Urothelium cell line (cell line): Measurements from ENCODE around the gene RAB36.

ENCODE experiments used
- DNase-seq: peaks from one replicate; pipeline ENCODE4 v3.0.0; 2011; ENCODE audit warnings: low spot score, mixed read lengths
- FAIRE-seq: peaks from 2 replicates; lab custom pipeline; 2011; peaks lifted over from hg19 to GRCh38; lab: Jason Lieb, UNC

RAB36 gene

DNA sequence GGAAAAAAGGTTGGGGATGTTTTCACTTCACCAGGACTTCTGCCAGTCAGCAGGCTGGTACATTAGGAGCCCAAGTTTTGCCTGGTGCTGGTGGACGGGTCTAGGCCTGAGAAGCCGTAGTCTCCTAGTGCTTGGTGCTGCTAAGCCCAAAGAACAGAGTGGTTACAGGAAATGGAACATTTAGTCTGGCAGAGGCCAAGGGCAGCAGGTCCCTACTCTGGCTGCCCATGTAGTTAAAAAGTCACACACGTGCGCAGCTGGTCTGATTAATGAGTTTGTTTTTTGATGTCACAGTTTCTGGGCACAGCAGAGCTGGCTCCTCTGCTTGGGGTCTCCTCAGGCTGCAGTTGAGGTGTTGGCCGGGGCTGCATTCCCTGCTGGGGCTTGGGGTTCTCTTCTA is 55.6 kb downstream of the RAB36 start:
- FAIRE-seq, result no peak
- no peak for DNase-seq

DNA sequence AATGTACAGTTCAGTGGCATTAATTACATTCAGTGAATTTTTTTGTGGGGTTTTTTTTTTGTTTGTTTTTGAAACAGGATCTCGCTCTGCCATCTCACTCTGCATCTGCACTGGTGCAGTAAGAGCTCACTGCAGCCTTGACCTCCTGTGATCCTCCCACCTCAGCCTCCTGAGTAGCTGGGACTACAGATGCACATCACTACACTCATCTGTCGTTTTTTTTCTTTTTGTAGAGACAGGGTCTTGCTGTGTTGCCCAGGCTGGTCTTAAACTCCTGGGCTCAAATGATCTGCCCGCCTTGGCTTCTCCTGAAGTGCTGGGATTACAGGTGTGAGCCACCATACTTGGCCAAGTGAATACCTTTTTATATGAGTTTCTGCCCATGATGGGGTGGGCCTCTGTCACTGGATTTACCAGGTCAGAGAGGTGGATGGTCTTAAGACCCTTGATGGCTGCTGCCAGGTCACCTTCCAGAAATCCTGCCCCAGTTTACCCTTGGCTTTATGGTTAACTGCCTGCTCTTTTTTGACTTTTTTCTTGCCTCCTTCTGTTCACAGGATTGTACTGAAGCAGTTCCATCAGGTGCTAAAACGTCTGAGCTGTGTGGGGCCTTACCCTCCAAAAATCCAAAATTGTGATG is 57.7 kb downstream of the RAB36 start:
- DNase-seq (no peak), FAIRE-seq (no peak)

DNA sequence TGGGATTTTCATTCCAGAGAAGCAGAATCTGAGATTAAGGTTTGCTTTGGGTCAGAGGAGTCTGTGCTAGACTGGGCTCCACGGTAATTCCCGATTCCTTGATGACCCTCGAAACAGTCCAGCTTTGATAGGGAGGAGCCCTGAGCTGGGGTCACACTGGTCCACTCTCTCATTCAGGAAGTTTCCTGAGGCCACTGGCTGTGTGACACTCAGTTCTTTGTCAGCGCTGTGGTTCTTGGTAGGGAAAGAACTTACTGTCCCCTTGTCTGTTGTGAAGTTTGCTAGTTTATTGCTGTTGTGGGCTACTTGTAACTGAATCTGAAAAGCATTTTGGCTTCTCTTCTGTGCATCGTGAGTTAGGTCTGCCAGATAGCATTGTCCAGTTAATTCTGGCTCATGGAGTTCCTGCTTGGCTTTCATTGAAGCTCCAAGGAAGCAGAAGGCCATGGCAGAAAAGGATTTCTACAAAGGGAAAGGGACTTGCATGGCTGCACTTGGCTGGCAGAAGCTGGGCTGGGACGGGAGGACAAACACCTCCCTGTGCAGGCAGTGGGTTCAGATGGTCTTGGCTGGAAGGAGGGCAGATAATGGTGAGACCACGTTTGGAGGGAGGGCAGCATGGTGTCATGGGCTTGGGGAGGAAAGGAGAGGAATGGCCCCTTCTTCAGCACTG is 58.3 kb downstream of the RAB36 start:
- no peak for DNase-seq
- FAIRE-seq, result no peak

DNA sequence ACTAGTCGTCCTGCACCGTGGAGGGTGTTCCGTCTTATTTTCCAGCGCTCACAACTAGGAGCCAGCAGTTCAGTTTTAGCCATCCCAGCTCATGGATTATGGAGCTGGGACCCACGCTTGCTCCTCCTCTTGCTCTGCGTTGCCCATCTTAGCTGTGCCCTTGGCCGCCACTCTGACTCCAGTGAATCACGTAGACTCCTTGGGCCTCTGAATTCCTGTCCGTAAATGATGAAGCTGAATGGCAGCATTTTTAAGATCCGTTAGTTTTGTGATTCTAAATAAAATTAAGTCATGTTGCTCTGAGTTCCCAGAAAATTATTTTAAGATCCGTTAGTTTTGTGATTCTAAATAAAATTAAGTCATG is 58.8 kb downstream of the RAB36 start:
- no peak for FAIRE-seq
- DNase-seq, result no peak

DNA sequence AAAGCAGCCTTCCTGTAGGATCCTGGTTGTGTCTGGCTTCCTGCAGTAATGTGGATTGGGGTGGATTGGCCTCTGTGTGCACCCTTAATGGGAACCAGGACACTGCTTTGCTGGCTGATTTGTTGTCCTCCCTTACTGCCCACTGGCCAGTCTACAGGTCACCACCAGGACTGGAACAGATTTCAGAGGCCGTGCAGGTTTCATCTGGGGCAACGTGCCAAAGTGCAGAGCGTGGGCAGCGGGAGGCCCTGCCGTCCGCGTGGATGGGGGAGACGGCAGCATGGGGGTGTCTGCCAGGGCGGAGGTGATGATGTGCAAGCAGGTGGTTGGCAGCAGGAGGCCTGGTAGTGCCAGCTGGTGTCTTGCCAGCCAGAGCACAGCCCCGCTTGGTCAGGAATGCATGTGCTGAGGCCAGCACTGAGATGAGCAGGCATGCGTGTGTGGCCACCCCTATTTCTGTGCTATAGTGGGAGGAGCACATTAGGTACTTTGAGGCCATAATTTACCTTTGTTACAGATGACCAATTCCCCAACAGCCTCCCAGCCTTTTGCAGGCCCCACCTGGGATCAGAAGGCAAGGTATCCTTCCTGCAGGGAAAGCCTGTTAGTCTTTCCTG is 59.4 kb downstream of the RAB36 start:
- FAIRE-seq (peak; percentile 46), DNase-seq (no peak)

DNA sequence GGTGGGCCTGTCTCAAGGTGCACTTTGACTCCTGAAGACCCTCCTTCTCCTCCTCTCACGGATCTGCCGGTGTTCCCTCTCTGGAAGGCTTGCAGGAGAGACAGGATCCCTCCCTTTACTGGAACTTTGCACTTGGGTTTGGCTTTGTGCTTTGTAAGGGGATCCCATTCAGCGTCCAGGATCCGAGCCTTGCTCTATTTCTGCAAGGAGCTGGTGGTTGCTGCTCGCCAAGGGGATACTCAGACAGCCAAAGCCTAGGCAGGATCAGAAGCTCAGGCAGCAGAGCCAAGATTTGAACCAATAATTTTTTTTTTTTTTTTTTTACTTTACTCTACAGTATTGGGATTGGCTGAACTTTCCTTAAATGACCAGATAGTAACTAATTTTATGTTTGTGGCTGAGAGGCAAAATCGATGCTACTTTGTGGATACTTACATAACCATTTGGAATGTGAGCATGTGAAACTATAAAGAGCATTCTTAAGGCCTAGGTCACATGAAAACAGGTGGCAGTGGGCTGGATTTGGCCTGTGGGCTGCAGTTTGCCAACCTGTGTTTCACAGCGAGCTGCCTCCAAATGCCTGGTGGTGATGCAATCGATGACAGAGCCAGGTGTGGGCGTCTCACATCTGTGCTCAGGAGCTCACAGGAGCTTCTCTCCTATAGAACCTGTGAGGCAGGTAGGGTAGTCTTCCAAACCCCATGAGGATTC is 60.2 kb downstream of the RAB36 start:
- peak; percentile 17 for FAIRE-seq

DNA sequence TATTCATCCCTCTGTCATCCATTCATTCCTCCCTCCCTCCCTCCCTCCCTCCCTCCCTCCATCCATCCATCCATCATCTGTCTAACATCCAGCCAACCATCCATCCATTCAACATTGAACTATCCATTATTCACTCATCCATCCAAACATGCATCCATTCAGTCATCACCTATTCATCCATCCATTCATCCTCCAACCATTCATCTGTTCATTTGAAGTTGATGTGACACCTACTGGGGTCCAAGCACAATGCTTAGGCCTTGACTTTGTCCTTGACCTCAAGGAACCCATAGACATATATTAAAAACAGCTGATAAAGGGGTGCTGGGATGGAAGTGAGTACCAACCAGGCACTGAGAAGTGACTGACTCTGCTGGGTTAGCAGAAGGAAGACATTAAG is 61.6 kb downstream of the RAB36 start:
- DNase-seq (no peak), FAIRE-seq (peak; percentile 72)

More for the DNA sequence above, 60.2 kb downstream of the RAB36 start:
- DNase-seq, result no peak

DNA sequence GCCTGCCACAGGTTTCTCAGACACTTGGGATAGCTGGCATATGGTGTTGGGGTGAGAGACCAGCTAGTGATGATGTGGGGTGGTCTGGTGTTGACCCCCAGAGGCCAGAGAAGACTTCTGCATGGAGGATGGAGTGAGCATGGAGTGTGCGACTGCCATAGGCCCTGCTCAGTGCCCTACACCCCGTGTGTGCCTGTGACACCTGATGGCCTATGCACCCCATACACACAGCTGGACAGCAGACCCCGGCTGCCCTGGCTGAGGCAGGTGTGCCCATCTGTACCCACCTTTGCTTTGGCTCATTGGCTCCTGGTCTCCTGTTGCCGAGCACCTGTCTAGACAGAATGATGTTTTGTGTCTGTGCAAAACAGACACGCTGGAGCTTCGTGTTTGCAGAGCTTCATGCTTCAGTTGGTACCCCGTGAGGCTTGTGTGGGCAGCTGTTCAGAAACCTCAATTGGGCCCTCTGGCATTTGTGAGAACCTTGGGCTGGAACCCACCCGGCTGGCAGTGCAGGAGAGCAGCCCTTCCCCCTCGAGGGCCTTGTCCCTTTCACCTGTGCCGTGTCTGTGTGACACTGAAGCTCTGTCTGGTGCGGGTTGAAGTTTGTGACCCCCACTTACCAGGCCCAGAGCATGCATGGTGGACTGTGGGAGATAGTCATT is 62.6 kb downstream of the RAB36 start:
- FAIRE-seq, result peak; percentile 83
- no peak for DNase-seq

DNA sequence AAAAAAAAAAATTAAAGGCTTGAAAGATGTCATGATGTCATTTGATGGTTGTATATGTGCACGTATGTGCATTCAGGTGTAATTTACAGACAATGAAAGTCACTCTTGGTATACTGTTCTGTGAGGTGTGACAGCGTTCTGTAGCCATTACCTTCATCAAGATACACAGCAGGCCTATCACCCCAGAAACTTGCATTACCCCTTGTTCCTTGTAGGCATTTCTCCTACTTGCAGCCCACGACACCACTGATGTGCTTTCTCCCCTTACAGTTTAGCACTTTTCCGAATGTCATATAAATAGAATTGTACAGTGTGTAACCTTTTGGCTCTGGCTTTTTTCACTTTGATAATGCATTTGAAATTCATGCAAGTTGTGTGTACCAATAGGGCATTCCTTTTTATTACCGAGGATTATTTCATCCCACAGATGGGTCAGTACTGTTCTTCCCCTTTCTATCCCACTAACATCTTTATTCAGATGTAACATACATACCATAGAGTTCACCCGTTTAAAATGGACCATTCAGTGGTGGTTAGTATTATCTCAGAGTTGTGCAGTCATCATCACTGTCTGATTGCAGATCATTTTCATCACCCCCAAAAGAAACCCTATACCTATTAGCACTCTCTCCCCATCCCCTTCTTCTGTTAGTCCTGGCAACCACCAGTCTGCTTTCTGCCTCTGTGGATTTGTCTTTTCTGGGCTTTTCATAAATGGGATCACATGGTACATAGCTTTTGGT is 65.3 kb downstream of the RAB36 start:
- FAIRE-seq, result peak; percentile 83

DNA sequence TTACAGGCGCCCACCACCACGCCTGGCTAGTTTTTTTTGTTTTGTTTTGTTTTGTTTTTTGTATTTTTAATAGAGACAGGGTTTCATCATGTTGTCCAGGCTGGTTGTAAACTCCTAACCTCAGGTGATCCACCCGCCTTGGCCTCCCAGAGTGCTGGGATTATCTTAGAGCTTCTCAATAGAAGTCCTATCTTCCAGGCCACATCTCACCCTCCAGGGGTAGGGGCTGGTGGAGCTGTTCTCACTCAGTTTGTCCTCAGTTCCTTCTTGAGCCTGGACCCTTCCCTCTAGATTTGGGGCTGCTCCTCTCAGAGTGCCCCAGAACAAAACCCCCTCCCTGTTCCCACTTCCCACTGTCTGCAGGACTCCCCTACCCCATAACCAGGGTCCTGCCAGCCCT is 66.3 kb downstream of the RAB36 start:
- DNase-seq (no peak), FAIRE-seq (no peak)

More for the DNA sequence above, 65.3 kb downstream of the RAB36 start:
- no peak for DNase-seq

DNA sequence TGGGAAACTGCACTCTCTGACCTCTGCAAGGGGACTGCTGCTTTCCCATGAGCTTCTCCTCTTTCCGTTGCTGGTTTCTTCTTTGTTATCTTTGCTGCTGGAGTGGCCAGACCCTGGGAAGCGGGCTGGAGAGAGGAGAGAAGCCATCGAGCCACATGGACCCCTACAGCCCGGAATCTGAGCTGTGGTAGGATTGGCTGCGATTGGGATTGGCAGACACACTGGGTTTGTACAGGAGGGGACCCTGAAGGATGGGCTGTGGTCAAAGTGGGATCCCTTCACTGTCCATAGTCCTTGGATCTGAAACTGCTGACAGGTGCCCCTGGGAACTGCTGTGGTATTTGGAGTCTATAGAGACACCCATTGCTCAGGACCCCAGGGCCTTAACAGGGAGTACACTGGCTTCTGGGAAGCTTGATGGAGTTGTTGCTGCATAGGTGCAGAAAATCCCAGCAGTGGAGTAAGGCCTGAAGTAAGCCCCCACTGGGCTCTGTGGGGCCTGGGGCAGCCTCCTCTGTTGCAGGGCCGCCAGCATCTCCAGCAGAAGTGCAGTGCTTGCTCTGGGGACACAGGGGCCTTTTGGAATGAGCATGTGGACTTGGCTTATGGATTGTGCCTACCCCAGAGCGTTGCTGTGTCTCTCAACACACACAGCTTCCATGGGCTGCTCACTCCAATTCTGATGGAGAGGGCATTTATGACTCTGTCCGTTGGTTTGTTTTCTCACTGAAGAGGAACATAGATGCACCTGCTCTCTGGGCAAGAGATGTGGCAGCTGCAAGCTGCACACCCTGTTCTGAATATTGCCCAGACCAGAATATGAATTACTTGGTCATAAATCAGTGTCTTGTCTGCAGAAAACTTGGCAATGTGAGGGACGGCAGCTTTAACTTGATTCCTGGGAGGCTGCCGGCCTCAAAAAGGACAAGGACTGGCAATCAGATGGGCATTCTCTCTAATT is 67.1 kb downstream of the RAB36 start:
- no peak for FAIRE-seq
- no peak for DNase-seq

DNA sequence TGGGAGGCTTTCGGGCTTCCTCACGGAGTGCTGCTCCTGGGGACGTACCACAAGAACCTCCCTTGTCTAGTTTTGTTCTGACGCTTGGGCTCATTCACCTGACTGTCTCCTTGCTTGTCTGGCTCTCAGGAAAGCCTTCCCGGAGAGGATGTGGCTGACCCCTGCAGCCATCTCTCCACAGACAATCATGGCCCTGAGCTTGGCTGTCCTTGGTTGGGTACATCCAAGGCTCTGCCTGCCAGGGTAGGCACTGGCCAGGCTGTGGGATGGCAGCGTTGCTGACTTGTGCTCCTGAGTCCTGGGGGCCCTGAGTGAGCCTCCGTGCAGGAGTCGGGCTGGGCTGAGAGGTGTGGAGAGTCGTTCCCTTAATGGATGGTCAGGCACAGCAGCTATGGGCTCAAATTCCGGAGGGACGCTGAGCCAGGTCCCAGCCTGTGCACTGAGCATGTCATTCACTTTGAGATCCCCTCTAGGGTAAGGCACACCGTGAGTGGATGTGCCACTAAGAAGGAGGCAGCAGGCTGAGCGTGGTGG is 67.8 kb downstream of the RAB36 start:
- no peak for FAIRE-seq
- no peak for DNase-seq

DNA sequence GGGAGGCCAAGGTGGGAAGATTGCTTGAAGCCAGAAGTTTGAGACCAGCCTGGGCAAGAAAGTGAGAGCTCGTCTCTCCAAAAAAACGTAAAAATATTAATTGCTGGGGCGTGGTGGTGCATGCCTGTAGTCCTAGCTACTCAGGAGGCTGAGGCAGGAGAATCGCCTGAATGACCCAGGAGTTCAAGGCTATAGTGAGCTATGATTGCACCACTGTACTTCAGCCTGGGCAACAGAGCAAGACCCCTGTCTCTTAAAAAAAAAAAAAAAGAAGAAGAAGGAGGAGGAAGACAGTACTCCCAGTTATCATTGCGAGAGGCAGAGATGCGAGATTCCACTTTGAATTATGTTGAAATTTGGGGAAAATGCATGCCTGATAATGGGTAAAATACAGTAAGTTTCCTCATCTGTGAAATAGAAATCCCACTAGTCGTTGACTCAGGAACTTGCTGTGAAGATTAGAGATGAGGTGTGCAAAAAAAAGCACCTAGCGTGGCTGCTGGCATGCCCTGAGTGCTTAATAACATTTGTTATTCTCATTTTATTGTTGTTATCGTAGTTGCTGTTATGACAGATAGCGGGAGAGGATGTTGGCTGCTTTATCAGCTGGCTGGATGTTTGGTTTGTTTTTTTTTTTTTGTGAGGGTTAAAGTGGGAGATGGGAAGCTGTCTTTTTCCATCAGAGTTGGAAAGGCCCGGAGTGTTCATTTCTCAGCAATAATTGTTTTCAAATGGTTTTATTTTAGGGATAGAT is 68.5 kb downstream of the RAB36 start:
- FAIRE-seq, result no peak
- DNase-seq, result no peak
